ENCODE results near the gene BPGM.
A peak's percentile ranks its signal among the peaks of the same experiment; 100 is the strongest.
"Not testable (repeated sequence)": the region's sequence is repeated elsewhere in the genome, so short reads cannot be mapped to it uniquely, and the experiment has no call there.

Gene BPGM

DNA sequence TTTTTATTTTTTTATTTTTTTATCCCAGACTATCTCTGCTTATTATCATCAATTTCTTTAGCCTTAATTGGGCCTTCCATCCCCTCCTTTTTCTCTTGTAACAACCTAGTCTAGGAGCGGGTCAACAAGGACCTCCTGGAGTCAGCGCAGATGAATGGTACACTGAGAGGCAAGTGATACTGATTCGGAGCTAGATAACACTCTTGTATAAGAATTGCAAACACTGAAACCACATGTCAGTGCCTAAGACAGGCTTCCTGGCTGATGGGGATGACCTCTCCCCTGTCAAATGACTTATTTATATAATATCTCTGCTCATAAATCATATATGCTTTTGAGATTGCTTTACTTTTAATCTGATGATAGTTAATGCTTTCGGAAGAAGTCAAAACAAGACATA lies 22.7 kb downstream of the BPGM start:
- DNase-seq = no peak

DNA sequence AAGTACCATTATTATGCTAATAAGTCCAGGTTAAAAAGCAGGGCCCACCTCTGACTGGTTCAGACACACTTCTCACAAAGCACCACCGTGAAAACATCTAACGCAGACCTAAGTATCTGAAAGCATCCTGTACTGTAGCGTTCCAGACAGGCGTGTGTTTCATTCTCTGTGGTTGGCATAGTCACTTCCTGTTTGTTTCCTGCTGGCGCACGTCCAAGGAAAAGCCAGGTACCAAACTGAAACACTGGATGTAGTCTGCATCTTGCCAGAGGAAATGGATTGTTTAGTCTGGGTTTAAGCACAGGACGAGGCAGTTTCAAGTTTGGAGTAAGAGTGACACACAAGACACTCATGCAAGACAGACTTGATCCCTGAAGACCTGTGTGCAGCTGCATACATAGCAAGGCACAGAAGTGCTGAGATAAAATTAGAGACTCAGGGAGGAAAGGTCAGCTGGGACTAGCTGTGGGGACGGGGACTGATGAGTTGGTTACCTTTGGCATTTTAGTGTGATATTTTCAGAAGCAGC lies 23.3 kb downstream of the BPGM start:
- no peak for DNase-seq

DNA sequence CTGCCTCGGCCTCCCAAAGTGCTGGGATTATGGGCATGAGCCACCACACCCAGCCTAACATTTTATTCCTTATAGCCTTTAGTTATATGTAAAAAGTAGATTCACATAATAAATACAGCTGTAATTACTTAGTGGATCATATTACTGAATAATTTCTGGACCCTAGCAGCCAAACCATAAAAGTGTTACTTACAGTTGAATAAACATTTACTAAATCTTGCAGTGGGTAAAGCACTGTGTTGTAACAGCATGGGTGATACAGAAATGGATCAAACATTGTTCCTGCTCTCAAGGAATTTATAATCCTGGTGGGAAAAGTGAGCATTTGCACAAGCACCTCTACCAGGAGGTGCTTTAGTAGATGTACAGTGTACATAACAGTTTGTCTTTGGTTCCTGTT lies 25.0 kb downstream of the BPGM start:
- no peak for DNase-seq

DNA sequence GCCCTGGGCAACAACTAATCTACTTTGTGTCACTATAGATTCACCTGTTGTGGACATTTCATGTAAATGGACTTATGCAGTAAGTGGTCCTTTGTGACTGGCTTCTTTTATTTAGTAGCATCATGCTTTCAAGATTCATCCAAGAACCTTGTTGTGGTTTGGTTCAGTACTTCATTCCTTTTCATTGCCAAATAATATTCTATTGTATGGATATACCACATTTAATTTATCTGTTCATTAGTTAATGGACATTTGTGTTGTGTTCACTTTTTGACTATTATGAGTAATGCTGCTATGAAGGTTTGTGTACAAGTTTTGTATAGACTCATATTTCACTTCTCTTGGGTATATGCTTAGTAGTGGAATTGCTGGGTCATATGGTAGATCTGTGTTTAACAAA lies 27.8 kb downstream of the BPGM start:
- no peak for DNase-seq

DNA sequence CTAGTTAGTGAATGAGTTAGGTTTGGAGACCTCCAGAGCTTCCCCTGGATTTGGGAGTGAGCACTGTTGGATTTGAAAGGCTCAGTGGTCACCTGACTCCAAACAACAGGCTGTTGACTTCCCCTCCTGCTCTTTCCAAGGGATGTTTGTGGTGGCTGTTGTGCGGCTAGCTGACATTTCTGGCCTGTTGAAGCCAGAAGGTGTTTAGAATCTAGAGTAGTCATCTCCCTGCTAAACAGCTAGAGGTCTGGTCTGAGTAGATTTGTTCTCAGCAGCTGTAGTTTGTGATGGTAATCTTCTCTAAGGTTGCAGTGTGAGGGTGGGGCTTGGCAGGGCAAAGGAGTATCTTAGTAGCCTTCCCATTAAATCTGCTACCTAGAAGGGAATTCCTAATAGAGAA lies 30.1 kb downstream of the BPGM start:
- no peak for DNase-seq

DNA sequence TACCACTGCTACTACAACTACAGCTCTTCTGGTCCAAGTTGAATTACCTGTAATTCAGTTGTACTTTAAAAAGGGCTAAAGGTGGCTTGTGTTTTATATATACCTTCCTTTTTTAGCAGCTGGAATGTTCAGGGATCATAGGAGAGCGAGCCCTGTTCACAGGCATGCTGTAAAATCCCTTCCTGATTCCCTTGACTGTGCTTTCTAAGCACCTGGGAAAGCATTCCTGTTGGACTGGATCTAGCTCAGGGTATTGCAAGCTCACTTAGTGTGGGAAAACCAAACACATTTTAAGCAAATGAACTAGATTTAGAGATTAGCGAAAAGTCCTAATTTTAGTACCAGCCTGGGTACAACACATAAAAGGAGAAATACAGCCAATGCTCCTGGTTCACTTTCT lies 31.5 kb downstream of the BPGM start:
- no peak for DNase-seq

DNA sequence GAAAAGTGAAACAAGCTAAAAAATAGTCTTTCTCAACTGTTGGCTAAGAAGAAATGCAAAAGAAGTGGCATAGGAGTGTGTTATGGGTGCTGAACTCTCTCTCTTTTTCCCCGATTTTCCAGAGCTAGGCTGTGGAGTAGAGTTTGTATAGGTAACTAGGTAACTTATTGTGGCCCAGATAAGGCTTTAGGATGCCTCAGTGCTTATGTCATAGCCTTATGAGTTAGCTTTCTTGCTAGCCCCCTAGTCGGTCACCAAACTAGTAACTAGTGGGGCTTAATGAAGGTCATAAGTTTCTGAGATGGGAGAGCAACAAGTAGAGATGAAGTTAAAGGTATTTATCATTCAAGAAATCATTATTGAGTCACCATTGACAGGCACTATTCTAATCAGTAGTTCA lies 32.4 kb downstream of the BPGM start:
- no peak for DNase-seq

DNA sequence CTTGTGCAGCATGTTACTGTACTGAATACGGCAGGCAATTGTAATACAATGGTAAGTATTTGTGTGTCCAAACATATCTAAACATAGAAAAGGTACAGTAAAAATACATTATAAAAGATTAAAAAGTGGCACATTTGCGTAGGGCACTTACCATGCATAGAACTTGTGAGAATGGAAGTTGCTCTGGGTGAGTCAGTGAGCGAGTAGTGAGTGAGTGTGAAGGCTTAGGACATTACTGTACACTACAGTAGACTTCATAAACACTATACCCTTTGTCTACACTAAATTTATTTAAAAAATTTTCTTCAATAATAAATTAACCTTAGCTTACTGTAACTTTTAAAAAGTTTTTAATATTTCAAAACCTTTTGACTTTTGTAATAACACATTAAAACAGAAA lies 37.5 kb downstream of the BPGM start:
- no peak for DNase-seq

DNA sequence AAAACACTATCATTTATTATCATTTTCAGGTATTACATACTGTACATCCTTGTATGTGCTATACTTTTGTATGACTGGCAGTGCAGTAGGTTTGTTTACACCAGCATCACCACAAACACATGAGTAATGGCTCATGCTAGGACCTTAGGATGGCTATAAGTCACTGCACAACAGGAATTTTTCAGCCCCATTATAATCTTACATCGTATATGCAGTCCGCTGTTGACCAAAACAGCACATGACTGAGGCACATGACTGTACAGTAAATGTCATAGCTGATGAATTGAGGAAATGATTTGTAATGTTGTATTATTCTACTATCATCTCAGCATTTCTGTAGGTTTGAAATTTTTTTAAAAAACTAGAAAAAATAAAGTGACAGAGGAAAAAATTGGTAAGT lies 38.6 kb downstream of the BPGM start:
- no peak for DNase-seq

DNA sequence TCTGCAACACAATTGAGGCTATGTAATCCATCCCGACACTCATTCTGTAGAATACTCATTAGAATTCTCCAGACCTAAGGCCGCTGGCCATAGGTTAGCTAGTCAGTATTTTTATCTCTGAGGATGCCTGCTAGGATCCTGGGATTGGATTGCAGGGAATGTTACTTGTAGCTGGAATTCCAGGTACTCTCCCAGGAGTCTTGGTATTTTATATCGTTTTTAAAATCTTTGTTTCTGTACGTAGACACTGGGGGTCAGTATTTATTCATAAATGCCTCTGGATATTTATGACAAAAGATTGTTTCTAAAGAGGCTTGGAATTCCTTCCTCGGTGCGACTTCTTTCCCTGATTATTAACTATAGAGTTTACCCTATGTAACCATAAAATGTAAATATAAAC lies 40.1 kb downstream of the BPGM start:
- no peak for DNase-seq

DNA sequence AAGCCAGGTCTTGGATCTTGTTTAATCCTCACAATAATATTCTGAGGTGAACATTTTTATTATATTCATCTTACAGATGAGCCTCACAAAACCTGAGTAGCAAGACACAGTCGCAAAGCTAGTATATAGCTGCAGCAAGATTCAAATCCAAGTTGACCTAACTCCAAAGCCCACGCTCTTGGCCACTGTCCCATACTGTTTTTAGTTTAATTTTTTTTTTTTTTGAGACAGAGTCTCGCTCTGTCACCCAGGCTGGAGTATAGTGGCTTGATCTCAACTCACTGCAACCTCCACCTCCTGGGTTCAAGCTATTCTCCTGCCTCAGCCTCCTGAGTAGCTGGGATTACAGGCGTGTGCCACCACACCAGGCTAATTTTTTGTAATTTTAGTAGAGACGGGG lies 42.9 kb downstream of the BPGM start:
- not testable (repeated sequence) for DNase-seq

DNA sequence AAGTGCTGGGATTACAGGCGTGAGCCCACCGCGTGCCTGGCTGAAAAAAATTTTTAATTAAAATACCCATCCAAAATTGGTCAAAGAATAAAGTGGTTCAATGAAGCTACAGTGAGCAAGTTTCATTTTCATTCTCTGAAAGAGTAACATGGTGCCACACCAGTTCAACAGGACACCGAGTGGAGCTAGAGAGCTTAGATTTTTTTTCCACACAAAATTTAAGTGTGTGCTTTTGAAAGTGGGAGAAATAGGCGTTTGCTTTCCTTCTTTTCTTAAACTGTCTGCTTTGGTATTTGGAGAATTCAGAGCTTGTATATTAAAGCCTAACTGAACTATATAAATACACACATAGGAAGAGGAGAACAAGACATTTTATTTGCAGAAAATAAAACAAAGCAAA lies 43.4 kb downstream of the BPGM start:
- no peak for DNase-seq

DNA sequence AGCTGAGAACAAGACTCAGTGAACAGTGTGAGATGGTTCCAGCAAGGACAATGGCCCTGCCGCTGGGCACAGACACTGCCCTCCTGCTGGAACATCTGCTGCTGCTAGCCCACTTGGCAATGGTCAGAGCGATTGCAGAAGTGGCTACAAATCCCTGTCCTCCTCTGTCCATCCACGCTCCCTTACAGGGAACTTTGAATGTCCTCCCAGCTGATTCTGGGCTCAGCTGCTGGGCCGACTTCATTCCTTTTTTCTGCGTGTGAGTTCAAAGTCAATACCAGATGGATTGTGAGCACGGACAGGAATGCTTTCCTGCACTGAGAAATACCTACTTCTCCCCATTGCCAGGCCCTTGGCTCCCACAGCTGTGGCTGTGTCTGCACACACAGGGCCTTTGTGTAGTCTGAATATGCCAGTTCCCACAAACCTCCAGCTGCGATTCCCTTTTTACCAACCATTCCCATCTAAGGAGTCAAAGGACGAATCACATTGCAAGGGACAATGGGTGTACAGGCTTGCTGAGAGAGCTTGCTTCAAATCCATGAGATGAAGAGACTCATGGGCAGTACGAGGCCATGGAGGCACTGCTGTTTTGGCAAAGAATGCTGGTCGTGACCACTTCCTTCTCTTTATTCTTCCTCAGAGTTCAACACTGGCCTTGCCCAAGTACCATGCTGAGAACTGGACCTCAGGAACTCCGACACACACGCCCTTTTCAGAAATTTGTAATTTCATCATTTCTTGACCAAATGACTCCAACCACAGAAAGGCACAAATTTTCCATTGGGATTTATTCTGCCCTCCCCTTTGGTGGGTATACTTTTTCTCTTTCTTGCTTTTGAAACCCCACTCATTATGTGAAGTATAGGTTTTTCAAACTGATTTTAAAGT lies 44.2 kb downstream of the BPGM start:
- no peak for DNase-seq

DNA sequence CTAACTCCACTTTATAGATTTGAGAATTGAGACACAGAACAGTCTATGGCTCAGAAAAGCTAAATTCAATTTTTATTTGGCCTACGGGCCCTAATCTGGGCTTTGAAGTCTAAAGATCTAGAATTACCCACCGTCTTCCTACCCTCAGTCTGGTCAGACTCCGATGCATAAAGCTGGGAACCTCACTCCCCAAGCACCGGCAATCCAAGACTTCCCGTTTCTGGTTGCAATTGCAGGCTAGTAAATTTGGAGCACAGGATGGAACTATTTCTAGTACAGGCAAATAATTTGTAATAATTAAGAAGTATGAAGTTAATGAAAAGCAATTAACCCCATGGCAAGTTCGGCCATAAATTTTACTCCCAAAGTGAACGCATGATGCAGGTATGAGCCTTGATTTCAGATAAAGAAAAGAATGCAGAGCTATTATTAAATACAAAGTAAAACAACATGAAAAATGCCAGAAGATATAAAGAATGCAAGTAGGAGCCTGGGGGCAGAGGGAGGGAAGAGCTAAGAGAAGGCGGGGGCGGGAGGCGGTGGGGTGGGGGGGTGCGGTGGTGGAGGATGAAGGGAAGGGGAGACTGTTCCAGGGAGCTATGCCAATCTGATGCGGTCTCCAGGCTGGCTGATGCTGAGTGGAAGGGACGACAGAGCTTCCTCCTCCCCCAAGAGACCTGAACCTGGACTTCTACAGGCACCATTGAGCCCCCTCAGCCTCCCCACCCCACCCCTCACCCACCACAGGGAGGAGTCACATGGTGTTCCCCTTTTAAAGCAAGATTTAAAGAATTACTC lies 45.1 kb downstream of the BPGM start:
- no peak for DNase-seq

DNA sequence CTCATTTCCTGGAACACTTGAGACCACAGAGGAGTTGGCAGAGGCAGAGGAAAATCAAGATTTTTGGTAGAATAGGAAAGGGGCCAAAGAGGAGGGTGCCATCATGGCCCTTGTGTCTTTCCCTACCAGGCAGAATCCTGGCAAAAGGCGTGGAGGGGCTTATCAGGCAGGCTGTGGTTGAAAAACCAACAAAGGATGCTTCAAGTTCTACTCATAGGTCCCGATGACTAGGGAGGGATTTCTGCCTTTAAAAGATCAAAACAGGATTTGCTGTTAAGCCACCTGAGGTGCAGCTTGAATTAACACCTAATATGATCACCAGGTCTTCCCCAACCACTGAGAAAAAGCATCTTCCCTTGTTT lies 45.7 kb downstream of the BPGM start:
- no peak for DNase-seq

DNA sequence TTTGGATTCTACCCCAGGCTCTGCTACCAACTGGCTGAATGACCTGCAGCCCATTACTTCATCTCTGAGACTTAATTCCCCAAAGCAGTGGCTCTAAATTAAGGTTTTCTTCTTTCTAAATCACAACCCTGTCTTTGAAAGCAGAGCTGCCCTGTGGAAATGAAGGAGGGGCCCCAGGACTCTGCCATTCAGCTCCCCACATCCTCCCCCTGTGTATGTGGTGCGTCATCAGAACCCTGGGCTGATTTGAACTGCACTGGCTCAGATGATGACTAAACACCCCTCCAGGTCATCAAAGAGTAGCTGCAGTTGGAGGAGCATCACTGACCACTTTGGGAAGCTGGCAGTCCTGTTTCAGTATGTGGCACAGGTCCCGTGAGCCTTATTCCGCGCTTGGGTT lies 46.6 kb downstream of the BPGM start:
- peak; percentile 76 for DNase-seq

DNA sequence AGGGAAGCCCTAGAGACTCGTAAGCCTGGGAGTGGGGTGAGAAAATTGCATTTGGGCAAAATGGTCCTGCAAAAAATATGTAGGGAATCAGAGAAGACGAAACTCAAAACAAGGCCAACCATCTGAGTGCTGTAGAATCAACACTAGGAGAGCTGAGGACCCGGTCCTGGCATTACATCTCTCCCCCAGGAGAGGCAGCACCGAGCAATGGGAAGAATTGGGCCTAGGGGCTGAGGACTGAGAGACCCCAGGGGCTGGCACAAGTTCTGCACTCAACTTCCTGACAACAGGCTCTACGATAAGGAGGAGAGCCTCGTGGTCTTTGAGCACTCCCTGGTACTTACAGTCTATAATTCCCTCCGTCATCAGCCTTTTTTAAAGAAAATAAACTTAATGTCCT lies 47.6 kb downstream of the BPGM start:
- DNase-seq = no peak

DNA sequence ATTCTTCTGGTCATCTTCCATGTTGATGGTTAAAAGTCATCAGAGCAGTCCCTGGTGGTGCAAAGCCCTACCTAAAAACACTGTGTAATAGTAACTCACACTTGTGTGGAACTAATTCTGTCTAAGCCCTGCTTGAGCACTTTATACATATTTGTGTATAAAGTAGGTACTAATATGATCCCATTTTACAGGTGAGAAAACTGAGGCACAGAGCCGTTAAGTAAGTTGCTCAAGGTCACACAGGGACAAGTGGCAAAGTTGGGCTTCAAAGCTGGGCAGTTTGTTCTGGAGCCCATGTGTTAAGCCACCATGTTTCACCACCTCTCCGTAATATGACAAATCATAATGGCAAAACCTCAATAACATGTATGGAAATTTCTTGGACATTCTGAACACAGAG lies 48.1 kb downstream of the BPGM start:
- DNase-seq = no peak

DNA sequence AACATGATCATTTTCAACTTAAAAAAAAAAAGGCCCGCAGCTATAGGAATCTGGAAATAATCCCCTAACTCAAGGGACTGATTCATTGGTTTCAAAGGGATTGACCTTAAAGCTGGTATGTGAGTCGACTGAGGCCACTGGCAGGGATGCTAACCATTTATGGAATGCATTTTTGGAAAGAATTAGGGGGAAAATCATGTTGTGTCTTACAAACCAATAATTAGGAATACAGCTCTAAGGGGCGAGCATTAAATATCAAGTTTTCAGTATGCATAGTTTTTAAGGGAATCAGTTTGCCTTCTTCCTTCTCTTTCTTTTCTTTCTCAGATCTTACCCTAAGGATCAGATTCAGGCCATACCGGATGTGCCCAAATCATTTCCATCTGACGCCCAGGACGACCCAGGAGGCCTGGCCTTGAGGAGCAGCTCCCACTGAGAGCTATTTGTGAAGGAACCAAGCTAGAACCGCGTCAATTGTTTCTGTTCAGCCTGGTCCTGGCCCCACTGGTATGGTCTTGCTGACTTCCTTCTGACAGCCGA lies 48.7 kb downstream of the BPGM start:
- DNase-seq = no peak

DNA sequence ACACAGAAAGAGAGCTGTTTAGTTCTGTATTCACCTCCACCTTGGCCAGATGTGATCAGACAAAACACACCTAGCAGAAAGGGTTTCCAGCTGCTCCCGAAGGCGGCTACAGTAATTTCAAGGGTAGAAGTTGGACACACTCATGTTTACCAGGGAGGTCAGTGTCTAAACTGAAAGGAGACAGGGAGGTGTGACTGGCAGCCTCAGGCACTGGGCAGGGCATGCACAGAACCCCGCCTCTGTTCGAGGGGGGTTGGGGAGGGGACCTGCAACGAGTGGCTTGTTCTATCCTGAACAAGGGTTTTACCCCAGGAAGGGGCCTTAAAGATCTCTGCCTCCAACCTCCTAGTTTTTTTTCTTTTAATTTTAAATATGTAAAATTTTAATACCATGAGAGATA lies 49.6 kb downstream of the BPGM start:
- DNase-seq = no peak

DNA sequence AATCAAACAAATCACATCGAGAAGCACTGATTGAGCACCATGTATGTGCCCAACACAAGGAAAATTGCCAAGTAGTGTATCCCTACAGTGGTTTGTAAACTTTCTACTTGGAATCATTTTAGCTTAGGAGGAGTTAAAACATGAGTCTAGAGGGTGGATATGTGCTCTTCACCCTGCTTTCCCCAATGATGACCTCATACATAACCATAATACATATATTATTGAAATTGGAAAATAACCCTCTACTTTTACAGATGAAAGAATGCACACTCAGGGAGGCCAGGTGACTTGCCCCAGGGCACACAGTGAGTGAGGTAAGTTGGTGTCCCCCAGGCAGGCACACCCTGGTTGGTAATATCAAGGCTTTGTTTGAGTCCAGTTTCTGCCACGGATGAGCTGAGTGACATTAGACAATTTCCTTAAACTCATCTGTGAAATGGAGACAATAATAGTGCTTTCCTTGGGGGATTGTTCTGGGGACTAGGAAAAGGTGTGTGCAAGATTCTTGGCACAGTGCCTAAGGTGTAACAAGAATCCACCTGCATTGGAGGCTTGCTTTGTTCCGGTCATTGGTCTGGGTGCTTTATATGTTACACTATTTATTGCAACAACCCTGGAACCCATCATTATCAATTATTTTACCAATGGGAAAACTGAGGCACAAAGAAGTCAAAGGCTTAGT lies 50.7 kb downstream of the BPGM start:
- DNase-seq = no peak

DNA sequence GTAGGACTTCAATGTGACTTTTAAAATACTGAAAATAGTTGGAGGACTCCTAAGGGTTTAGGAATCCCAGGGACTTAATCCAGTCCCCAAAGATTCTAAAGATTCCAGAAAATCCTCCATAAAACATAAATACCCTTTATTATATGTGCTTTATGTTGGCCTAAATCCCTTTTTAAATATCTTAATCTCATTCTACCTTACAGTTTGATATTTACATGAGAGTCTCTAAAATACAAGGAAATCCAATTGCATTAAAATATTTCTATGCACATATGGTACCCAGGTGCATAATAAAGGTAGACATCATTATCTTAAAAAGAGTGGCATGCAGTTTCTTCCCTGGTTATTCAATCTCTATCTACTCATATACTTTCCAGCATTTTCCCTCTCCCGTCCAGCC lies 51.8 kb downstream of the BPGM start:
- DNase-seq = no peak
